Progenitor cell of endocrine pancreas (in vitro differentiated cells): Measurements from ENCODE around the gene BRPF1. TPM values are rescaled to one million over a fixed set of nuclear protein-coding genes. Genes with fewer than 3 reads are reported as not detected.

Experiments
- DNase-seq: peaks from one replicate; pipeline ENCODE4 v3.0.0; 2021; ENCODE audit warnings: low spot score; ENCODE audit not compliant: unreplicated experiment
- H3K27ac Mint-ChIP-seq: 2 replicates; pipeline ENCODE4 v1.8.0; 2021; ENCODE audit warnings: mild to moderate bottlenecking, moderate library complexity, mixed read lengths
- H3K27me3 Mint-ChIP-seq: 2 replicates; pipeline ENCODE4 v1.8.0; 2021; ENCODE audit warnings: mixed read lengths
- H3K36me3 Mint-ChIP-seq: 2 replicates; pipeline ENCODE4 v1.8.0; 2022; ENCODE audit warnings: mixed read lengths; ENCODE audit not compliant: insufficient read depth
- H3K4me1 Mint-ChIP-seq: 2 replicates; pipeline ENCODE4 v1.8.0; 2021; ENCODE audit warnings: low read depth, mixed read lengths
- H3K4me3 Mint-ChIP-seq: 2 replicates; pipeline ENCODE4 v1.8.0; 2021; ENCODE audit warnings: low read depth, mild to moderate bottlenecking, moderate library complexity, mixed read lengths
- H3K9me3 Mint-ChIP-seq: 2 replicates; pipeline ENCODE4 v1.8.0; 2021; ENCODE audit warnings: low read depth, mixed read lengths
- total RNA-seq: library from RNA; stranded (reverse); gene quantifications from 2 replicates; pipeline ENCODE4 v1.2.1, GENCODE V29; 2021
- TF ChIP-seq, protein P1 (sequence below): fragments of 200-600 bp; sonication (generic); IDR thresholded peaks from one replicate; pipeline ENCODE4 v1.5.0; 2021; ENCODE audit warnings: antibody characterized with exemption, mild to moderate bottlenecking; ENCODE audit not compliant: unreplicated experiment

The BRPF1 gene
- total RNA-seq, 1 donor from 2014 or later, result 25.6 TPM

DNA sequence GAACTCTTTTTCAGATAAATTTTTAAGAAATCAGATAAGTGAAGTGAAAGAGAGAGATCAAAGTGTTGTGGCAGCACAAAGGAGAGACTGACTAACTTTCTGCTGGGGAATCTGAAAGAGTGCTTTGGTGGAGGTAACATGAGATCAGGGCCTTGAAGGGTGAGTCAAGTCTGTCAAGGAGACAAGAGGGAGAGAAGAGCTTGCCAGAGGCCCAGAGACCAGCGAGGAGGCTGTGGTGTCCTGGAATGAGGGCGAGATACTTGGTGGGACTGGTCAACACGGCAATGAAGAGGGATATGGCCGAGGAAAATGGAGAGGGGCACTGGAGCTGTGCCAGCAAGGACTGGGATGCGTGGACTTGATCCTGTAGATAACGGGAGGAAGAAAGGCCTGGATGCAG is 56.2 kb downstream of the BRPF1 start:
- Mint-ChIP-seq H3K27me3 (no peaks in the 10 kb centered on the region), H3K36me3 (peaks cover 33% of the 10 kb centered on the region), H3K4me3 (no peak overlapping the region), H3K9me3 (no peaks in the 10 kb centered on the region), H3K27ac (peak overlapping the region; percentile 33), H3K4me1 (peaks cover 4% of the 10 kb centered on the region)
- TF ChIP-seq, protein P1, sequence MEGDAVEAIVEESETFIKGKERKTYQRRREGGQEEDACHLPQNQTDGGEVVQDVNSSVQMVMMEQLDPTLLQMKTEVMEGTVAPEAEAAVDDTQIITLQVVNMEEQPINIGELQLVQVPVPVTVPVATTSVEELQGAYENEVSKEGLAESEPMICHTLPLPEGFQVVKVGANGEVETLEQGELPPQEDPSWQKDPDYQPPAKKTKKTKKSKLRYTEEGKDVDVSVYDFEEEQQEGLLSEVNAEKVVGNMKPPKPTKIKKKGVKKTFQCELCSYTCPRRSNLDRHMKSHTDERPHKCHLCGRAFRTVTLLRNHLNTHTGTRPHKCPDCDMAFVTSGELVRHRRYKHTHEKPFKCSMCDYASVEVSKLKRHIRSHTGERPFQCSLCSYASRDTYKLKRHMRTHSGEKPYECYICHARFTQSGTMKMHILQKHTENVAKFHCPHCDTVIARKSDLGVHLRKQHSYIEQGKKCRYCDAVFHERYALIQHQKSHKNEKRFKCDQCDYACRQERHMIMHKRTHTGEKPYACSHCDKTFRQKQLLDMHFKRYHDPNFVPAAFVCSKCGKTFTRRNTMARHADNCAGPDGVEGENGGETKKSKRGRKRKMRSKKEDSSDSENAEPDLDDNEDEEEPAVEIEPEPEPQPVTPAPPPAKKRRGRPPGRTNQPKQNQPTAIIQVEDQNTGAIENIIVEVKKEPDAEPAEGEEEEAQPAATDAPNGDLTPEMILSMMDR, result no peak
- no peak for DNase-seq

DNA sequence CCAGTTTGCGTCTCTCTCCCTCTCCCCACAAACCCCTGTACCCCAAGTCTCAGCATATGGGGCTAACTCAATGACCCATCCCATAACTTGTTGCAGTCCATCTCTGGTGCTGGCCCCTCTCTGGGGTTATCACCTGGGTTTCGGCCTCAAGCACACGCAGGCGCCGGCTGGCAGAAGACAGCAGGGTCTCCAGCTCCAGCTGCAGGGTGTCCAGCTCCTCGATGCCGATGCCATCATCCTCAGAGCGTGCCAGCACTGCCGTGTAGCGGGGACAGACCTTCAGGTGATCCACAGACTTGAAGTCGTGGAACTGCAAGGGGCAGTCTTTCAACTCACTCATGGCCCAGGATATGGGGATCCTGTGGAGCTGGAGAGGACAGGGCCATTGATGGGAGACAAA is 59.6 kb downstream of the BRPF1 start:
- H3K9me3 Mint-ChIP-seq, result no peaks in the 10 kb centered on the region
- peaks cover 16% of the 10 kb centered on the region for H3K4me1 Mint-ChIP-seq
- no peak for DNase-seq
- H3K27ac Mint-ChIP-seq, result no peak overlapping the region
- TF ChIP-seq, protein P1, result no peak
- H3K27me3 Mint-ChIP-seq, result no peaks in the 10 kb centered on the region
- peaks cover 31% of the 10 kb centered on the region for H3K36me3 Mint-ChIP-seq
- peak overlapping the region; percentile 95 for H3K4me3 Mint-ChIP-seq

- H3K9me3 Mint-ChIP-seq, result no peaks in the 10 kb centered on the region
- H3K4me3 Mint-ChIP-seq, result peak overlapping the region; percentile 95
- TF ChIP-seq, protein P1, result no peak
- H3K27ac Mint-ChIP-seq, result peak overlapping the region; percentile 100
- no peak for DNase-seq
- peaks cover 16% of the 10 kb centered on the region for H3K4me1 Mint-ChIP-seq
- H3K36me3 Mint-ChIP-seq, result peaks cover 25% of the 10 kb centered on the region
- no peaks in the 10 kb centered on the region for H3K27me3 Mint-ChIP-seq
Measured at GRCh38 chr3:9791790-9792404, 60.4 kb downstream of the BRPF1 start.

DNA sequence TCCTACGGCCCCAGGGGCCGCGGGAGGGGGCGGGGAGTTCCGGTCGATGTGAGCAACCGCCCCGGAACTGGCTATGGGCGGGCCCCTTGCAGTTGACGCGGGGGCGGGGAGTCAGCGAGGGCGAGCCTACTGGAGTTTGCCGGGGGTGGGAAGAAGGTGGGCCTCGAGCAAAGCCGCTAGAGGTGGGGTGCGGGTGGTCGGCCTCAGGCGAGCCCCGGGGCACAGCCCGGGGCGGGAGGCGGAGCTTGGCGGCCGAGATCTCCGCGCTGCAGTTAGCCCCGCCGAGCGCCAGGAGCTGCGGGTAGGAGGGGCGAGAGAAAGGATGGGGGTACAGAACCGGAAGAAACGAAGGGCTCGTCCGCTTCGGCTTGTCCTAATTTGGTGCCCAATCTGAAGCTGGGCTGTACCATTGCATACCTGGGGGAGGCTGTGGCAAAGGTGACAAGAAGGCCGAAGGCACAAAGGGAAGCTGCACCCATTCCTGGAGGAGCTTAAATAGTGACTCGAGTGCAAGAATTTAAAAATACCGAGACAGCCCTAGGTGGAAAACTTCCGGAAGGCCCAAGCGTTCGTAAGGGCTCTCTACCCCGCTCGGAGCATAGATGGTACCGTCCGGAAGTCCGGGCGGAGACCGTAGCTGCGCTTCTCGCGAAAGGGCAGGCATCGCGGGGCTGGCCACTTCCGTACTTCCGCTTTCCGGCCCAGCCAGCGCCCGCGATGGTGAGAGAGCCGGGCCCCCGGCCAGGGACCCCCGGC is 61.0 kb downstream of the BRPF1 start, which contains the start of the genes ARPC4 and TADA3:
Gene ARPC4, plus strand, starts transcription at position 678 of the 756 bp plus-strand sequence. Its CDS starts 40 bp downstream, at position 718.
Gene TADA3, minus strand, starts transcription at position 69 of the 756 bp plus-strand sequence. CDS start 1,007 bp downstream, outside the sequence.
- TF ChIP-seq, protein P1, result peak; percentile 13
- peak; percentile 75 for DNase-seq
- Mint-ChIP-seq H3K9me3 (no peaks in the 10 kb centered on the region), H3K27ac (peak within 1 kb of the TSS; percentile 100), H3K36me3 (peaks cover 22% of the 10 kb centered on the region), H3K27me3 (no peaks in the 10 kb centered on the region), H3K4me3 (peak within 1 kb of the TSS; percentile 95), H3K4me1 (peaks cover 16% of the 10 kb centered on the region)

DNA sequence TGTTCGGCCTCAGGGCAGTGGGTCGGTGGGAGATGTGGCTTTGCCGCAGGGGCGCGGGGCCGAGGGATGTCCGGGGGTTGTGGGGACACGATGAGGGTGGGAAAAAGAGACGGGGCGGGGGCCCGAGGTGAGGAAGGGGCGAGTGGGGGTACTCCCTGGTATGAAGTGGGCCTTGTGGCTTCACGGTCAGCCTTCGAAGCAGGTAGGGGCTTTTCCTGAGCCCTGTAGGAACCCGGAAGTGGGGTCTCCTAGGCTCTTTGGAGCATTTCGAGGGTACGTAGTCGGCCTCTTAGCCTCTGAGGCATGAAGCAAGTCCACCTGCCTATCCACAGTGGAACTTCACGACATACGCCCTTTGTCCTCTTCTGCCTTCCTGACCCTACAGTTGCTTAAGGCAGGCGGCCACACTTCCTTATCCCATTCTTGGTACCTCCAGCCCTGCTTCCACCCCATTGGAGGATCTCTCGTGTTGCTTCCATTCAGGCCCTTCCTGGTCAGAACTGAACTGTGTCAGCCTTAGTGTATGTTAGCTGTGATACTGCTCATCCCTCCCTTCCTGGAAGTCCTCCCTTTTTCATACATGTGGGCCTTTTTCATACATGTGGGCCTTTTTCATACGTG is 61.7 kb downstream of the BRPF1 start:
- Mint-ChIP-seq H3K4me1 (peaks cover 16% of the 10 kb centered on the region), H3K36me3 (peaks cover 22% of the 10 kb centered on the region), H3K9me3 (no peaks in the 10 kb centered on the region), H3K27me3 (no peaks in the 10 kb centered on the region), H3K4me3 (peak overlapping the region; percentile 95), H3K27ac (peak overlapping the region; percentile 100)
- TF ChIP-seq, protein P1, result no peak
- no peak for DNase-seq
